GM23248 (cell line): ENCODE results near the gene HCST.

Source experiments
- EZH2 ChIP-seq: fragments of 200-600 bp; sonication (generic); IDR thresholded peaks from 2 replicates; pipeline ENCODE4 v1.6.1; 2018; ENCODE audit warnings: antibody characterized with exemption, mild to moderate bottlenecking; ENCODE audit not compliant: insufficient read depth, poor library complexity, severe bottlenecking
- EZH2phosphoT487 ChIP-seq: fragments of 200-600 bp; sonication (generic); IDR thresholded peaks from 2 replicates; pipeline ENCODE4 v1.6.1; 2018; ENCODE audit warnings: antibody characterized with exemption, moderate library complexity, mild to moderate bottlenecking, low read depth; ENCODE audit not compliant: insufficient read depth

DNA sequence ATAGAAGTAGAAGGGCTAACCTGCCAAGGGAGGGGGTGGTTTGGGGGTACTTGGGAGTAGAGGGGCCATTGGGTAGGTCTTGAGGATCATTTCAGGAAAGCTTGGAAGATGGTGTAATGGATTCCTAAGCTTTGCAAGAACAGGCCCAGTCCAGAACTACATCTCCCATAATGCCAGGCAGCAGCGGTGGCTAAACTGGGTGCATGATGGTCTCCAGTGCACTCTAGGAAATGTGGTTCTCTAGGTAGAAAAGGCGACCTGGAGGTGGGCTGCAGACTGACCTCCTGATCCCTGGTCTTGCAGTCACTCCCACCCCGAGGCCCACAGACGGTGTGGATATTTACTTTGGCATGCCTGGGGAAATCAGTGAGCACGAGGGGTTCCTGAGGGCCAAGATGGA, 30.1 kb upstream of the HCST start:
- TF ChIP-seq EZH2: no peak
- no peak for TF ChIP-seq EZH2phosphoT487
